ENCODE measurements around the gene SOX13. TPM values are rescaled to one million over a fixed set of nuclear protein-coding genes. Genes with fewer than 3 reads are reported as not detected.

SOX13 gene
- total RNA-seq, 1 experiment from 2014 or later = 81.9 TPM

DNA sequence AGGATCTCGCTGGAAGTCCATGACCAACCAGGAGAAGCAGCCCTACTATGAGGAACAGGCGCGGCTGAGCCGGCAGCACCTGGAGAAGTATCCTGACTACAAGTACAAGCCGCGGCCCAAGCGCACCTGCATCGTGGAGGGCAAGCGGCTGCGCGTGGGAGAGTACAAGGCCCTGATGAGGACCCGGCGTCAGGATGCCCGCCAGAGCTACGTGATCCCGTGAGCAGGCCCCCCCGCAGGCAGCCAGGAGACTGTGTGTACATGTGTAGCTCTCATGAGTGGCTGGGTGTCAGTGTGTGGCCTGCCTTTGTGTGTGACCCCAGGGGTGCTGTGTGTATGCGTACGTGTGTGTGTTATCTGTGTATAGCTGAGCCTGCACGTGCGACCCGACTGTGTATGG is 51.7 kb downstream of the SOX13 start:
- ATAC-seq (no peak), DNase-seq (no peak)
- Histone ChIP-seq H4K20me1 (ENCODE audit: low read length) (no peaks in the 10 kb centered on the region), H2AFZ (ENCODE audit: low read length) (no peak overlapping the region), H3K27me3 (ENCODE audit: low read length) (no peaks in the 10 kb centered on the region), H3K4me1 (ENCODE audit: insufficient read depth, low read length) (peaks cover 32% of the 10 kb centered on the region), H3K4me3 (ENCODE audit: low read length) (no peak overlapping the region), H3K9ac (ENCODE audit: low read length) (no peak overlapping the region), H3K36me3 (ENCODE audit: low read depth, low read length) (peaks cover 48% of the 10 kb centered on the region), H3K27ac (ENCODE audit: low read length) (no peak overlapping the region), H3K9me2 (replicated peaks; ENCODE audit: low read length) (no peaks in the 10 kb centered on the region), H3F3A (ENCODE audit: low read length, unreplicated experiment) (no peaks in the 10 kb centered on the region), H3K9me3 (ENCODE audit: low read length) (no peaks in the 10 kb centered on the region), H3K4me2 (ENCODE audit: low read length) (no peak overlapping the region), H3K79me2 (ENCODE audit: low read length) (no peaks in the 10 kb centered on the region)
- CTCF ChIA-PET = no interaction called here
- no peak for TF ChIP-seq EZH2 (IDR thresholded peaks at IDR 0.05; ENCODE audit: low read length, unreplicated experiment)
- TF ChIP-seq CTCF (conservative IDR thresholded peaks at IDR 0.05; ENCODE audit: low read depth, low read length) = no peak
- TF ChIP-seq EZH2phosphoT487 (IDR thresholded peaks at IDR 0.05; ENCODE audit: borderline replicate concordance, low read length) = no peak
- no TSS peak for BruUV-seq (replicated peaks)
- POLR2A ChIA-PET (ENCODE audit: unreplicated experiment) = no interaction called here
- intact Hi-C loops (cut with micrococcal nuclease) = no loop called here

GRCh38 chr1:204125759-204126351 is 52.9 kb downstream of the SOX13 start:
- Histone ChIP-seq H3K36me3 (ENCODE audit: low read depth, low read length) (peaks cover 44% of the 10 kb centered on the region), H3K4me3 (ENCODE audit: low read length) (no peak overlapping the region), H3K79me2 (ENCODE audit: low read length) (no peaks in the 10 kb centered on the region), H3K9me3 (ENCODE audit: low read length) (no peaks in the 10 kb centered on the region), H3K27ac (ENCODE audit: low read length) (no peak overlapping the region), H3K4me1 (ENCODE audit: insufficient read depth, low read length) (peaks cover 44% of the 10 kb centered on the region), H2AFZ (ENCODE audit: low read length) (no peak overlapping the region), H3K4me2 (ENCODE audit: low read length) (no peak overlapping the region), H3F3A (ENCODE audit: low read length, unreplicated experiment) (no peaks in the 10 kb centered on the region), H3K9me2 (replicated peaks; ENCODE audit: low read length) (no peaks in the 10 kb centered on the region), H3K9ac (ENCODE audit: low read length) (no peak overlapping the region), H3K27me3 (ENCODE audit: low read length) (no peaks in the 10 kb centered on the region), H4K20me1 (ENCODE audit: low read length) (no peaks in the 10 kb centered on the region)
- ATAC-seq (no peak), DNase-seq (no peak)
- POLR2A ChIA-PET (ENCODE audit: unreplicated experiment) = no interaction called here
- no peak for TF ChIP-seq EZH2 (IDR thresholded peaks at IDR 0.05; ENCODE audit: low read length, unreplicated experiment)
- TF ChIP-seq CTCF (conservative IDR thresholded peaks at IDR 0.05; ENCODE audit: low read depth, low read length) = no peak
- TF ChIP-seq EZH2phosphoT487 (IDR thresholded peaks at IDR 0.05; ENCODE audit: borderline replicate concordance, low read length) = no peak
- no TSS peak for BruUV-seq (replicated peaks)
- intact Hi-C loops (cut with micrococcal nuclease) = no loop called here
- CTCF ChIA-PET = interaction anchor here (0.5 kb wide), 2 partner anchors 27 to 255 kb away, joined by 3 to 6 read pairs; no protein-coding TSS in a partner anchor

DNA sequence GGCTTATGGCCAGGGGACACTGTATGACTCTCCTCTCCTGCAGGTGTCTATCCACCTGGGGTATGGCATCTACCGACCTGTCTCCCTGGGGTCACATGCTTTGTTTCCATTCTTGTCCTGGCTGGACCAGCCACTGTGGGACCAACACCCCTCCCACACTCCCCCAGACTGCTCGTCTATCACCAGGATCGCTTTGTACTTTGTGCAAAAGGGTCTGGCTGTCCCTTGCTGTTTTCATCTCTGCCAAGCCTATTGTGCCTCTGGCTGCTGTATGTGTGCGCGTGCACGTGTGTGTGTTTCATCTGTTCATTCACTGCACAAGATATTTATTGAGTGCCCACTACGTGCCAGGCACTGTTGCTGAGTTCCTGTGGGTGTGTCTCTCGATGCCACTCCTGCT is 53.5 kb downstream of the SOX13 start:
- DNase-seq (no peak), ATAC-seq (no peak)
- Histone ChIP-seq H3K79me2 (ENCODE audit: low read length) (no peaks in the 10 kb centered on the region), H3K9ac (ENCODE audit: low read length) (no peak overlapping the region), H3K36me3 (ENCODE audit: low read depth, low read length) (peaks cover 41% of the 10 kb centered on the region), H3K4me1 (ENCODE audit: insufficient read depth, low read length) (peaks cover 49% of the 10 kb centered on the region), H3K4me3 (ENCODE audit: low read length) (no peak overlapping the region), H3K9me3 (ENCODE audit: low read length) (no peaks in the 10 kb centered on the region), H2AFZ (ENCODE audit: low read length) (no peak overlapping the region), H3F3A (ENCODE audit: low read length, unreplicated experiment) (no peaks in the 10 kb centered on the region), H3K27ac (ENCODE audit: low read length) (no peak overlapping the region), H3K9me2 (replicated peaks; ENCODE audit: low read length) (no peaks in the 10 kb centered on the region), H4K20me1 (ENCODE audit: low read length) (no peaks in the 10 kb centered on the region), H3K27me3 (ENCODE audit: low read length) (no peaks in the 10 kb centered on the region), H3K4me2 (ENCODE audit: low read length) (no peak overlapping the region)
- no TSS peak for BruUV-seq (replicated peaks)
- POLR2A ChIA-PET (ENCODE audit: unreplicated experiment) = no interaction called here
- CTCF ChIA-PET = interaction anchor here (0.5 kb wide), 1 partner anchor 27 kb away, joined by 6 read pairs; no protein-coding TSS in a partner anchor
- intact Hi-C loops (cut with micrococcal nuclease) = no loop called here
- TF ChIP-seq CTCF (conservative IDR thresholded peaks at IDR 0.05; ENCODE audit: low read depth, low read length) (no peak), EZH2phosphoT487 (IDR thresholded peaks at IDR 0.05; ENCODE audit: borderline replicate concordance, low read length) (no peak), EZH2 (IDR thresholded peaks at IDR 0.05; ENCODE audit: low read length, unreplicated experiment) (no peak)

All from PC-3 (cell line).